Prostate gland (tissue), 2 donors: ENCODE data around the gene GAB2.

Source experiments
- CTCF ChIP-seq, 4 experiments: fragments of 200-600 bp in 2 of 4; fragments of 450-650 bp in 2 of 4; sonication (generic) in 2 of 4; IDR thresholded peaks; 1 replicate in 3 of 4; 2 replicates in 1 of 4; pipeline ENCODE4 v1.5.1; 2016 to 2019; ENCODE audit warnings: antibody characterized with exemption in 4 of 4, mild to moderate bottlenecking in 2 of 4, moderate library complexity in 2 of 4
- POLR2AphosphoS5 ChIP-seq: sonication (generic); formaldehyde crosslinking; IDR thresholded peaks from one replicate; pipeline ENCODE4 v1.6.1; 2017; ENCODE audit warnings: antibody characterized with exemption

GRCh38 chr11:78451371-78452150 is 33.9 kb upstream of the GAB2 start:
- TF ChIP-seq CTCF (IDR thresholded peaks at IDR 0.05) (no peak), POLR2AphosphoS5 (no peak)
